ENCODE results near the gene XPO6. TPM values are rescaled to one million over a fixed set of nuclear protein-coding genes. Genes with fewer than 3 reads are reported as not detected.

Gene XPO6
- total RNA-seq, 1 donor from 2014 or later: 232 TPM

GRCh38 chr16:28210264-28210663 lies 1.5 kb downstream of the XPO6 start:
- Mint-ChIP-seq H3K36me3 (ENCODE audit: unreplicated experiment) (peaks cover 4% of the 10 kb centered on the region), H3K4me1 (ENCODE audit: low read depth, unreplicated experiment) (peaks cover 8% of the 10 kb centered on the region), H3K9me3 (ENCODE audit: unreplicated experiment) (peaks cover 7% of the 10 kb centered on the region), H3K27me3 (ENCODE audit: unreplicated experiment) (peaks cover 7% of the 10 kb centered on the region), H3K27ac (ENCODE audit: unreplicated experiment) (peak overlapping the region; percentile 86), H3K4me3 (ENCODE audit: unreplicated experiment) (peak overlapping the region; percentile 95)
- no peak for DNase-seq
- no peak for TF ChIP-seq CTCF (IDR thresholded peaks at IDR 0.05; ENCODE audit: partially characterized antibody, unreplicated experiment)

GRCh38 chr16:28208824-28209223 lies 2.9 kb downstream of the XPO6 start:
- H3K27me3 Mint-ChIP-seq (ENCODE audit: unreplicated experiment): peaks cover 7% of the 10 kb centered on the region
- H3K9me3 Mint-ChIP-seq (ENCODE audit: unreplicated experiment): peaks cover 7% of the 10 kb centered on the region
- TF ChIP-seq CTCF (IDR thresholded peaks at IDR 0.05; ENCODE audit: partially characterized antibody, unreplicated experiment): no peak
- H3K4me3 Mint-ChIP-seq (ENCODE audit: unreplicated experiment): peak overlapping the region; percentile 81
- DNase-seq: no peak
- no peak overlapping the region for H3K27ac Mint-ChIP-seq (ENCODE audit: unreplicated experiment)
- peaks cover 4% of the 10 kb centered on the region for H3K36me3 Mint-ChIP-seq (ENCODE audit: unreplicated experiment)
- peaks cover 8% of the 10 kb centered on the region for H3K4me1 Mint-ChIP-seq (ENCODE audit: low read depth, unreplicated experiment)

GRCh38 chr16:28208131-28208530 lies 3.6 kb downstream of the XPO6 start:
- Mint-ChIP-seq H3K27ac (ENCODE audit: unreplicated experiment) (no peak overlapping the region), H3K4me3 (ENCODE audit: unreplicated experiment) (peak overlapping the region; percentile 30), H3K4me1 (ENCODE audit: low read depth, unreplicated experiment) (peaks cover 8% of the 10 kb centered on the region), H3K27me3 (ENCODE audit: unreplicated experiment) (peaks cover 7% of the 10 kb centered on the region), H3K9me3 (ENCODE audit: unreplicated experiment) (peaks cover 7% of the 10 kb centered on the region), H3K36me3 (ENCODE audit: unreplicated experiment) (peaks cover 4% of the 10 kb centered on the region)
- no peak for TF ChIP-seq CTCF (IDR thresholded peaks at IDR 0.05; ENCODE audit: partially characterized antibody, unreplicated experiment)
- no peak for DNase-seq

GRCh38 chr16:28207399-28207798 lies 4.4 kb downstream of the XPO6 start:
- TF ChIP-seq CTCF (IDR thresholded peaks at IDR 0.05; ENCODE audit: partially characterized antibody, unreplicated experiment): no peak
- H3K4me3 Mint-ChIP-seq (ENCODE audit: unreplicated experiment): no peak overlapping the region

GRCh38 chr16:28205974-28206373 lies 5.8 kb downstream of the XPO6 start:
- Mint-ChIP-seq H3K4me3 (ENCODE audit: unreplicated experiment) (no peak overlapping the region), H3K27me3 (ENCODE audit: unreplicated experiment) (peaks cover 10% of the 10 kb centered on the region), H3K27ac (ENCODE audit: unreplicated experiment) (no peak overlapping the region), H3K36me3 (ENCODE audit: unreplicated experiment) (peaks cover 4% of the 10 kb centered on the region), H3K9me3 (ENCODE audit: unreplicated experiment) (peaks cover 5% of the 10 kb centered on the region), H3K4me1 (ENCODE audit: low read depth, unreplicated experiment) (peaks cover 7% of the 10 kb centered on the region)
- no peak for TF ChIP-seq CTCF (IDR thresholded peaks at IDR 0.05; ENCODE audit: partially characterized antibody, unreplicated experiment)
- no peak for DNase-seq

More at GRCh38 chr16:28207399-28207798, 4.4 kb downstream of the XPO6 start:
- no peak for DNase-seq
- Mint-ChIP-seq H3K27ac (ENCODE audit: unreplicated experiment) (no peak overlapping the region), H3K36me3 (ENCODE audit: unreplicated experiment) (peaks cover 4% of the 10 kb centered on the region), H3K9me3 (ENCODE audit: unreplicated experiment) (peaks cover 7% of the 10 kb centered on the region), H3K27me3 (ENCODE audit: unreplicated experiment) (peaks cover 7% of the 10 kb centered on the region), H3K4me1 (ENCODE audit: low read depth, unreplicated experiment) (peaks cover 8% of the 10 kb centered on the region)
